ENCODE data around the gene APRT. TPM values are rescaled to one million over a fixed set of nuclear protein-coding genes. Genes with fewer than 3 reads are reported as not detected.

APRT gene
- polyA plus RNA-seq, 3 donors, result 123 to 307 (median 233) TPM

GRCh38 chr16:88800277-88800592 lies 11.5 kb downstream of the APRT start:
- H3K36me3 Mint-ChIP-seq, result peaks cover 2 to 3% of the 10 kb centered on the region in 2 donors
- TF ChIP-seq, protein P1, sequence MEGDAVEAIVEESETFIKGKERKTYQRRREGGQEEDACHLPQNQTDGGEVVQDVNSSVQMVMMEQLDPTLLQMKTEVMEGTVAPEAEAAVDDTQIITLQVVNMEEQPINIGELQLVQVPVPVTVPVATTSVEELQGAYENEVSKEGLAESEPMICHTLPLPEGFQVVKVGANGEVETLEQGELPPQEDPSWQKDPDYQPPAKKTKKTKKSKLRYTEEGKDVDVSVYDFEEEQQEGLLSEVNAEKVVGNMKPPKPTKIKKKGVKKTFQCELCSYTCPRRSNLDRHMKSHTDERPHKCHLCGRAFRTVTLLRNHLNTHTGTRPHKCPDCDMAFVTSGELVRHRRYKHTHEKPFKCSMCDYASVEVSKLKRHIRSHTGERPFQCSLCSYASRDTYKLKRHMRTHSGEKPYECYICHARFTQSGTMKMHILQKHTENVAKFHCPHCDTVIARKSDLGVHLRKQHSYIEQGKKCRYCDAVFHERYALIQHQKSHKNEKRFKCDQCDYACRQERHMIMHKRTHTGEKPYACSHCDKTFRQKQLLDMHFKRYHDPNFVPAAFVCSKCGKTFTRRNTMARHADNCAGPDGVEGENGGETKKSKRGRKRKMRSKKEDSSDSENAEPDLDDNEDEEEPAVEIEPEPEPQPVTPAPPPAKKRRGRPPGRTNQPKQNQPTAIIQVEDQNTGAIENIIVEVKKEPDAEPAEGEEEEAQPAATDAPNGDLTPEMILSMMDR (IDR thresholded peaks at IDR 0.05), result no peak
- H3K36me3 ChIP-seq (replicated peaks in 1 of 2; ENCODE audit: control insufficient read depth in 1 of 2, insufficient read depth in 2 of 2, low read length in 2 of 2), result no peaks in the 10 kb centered on the region
- peak overlapping the region in 1 of 2 donors; percentile 44 for H3K4me3 Mint-ChIP-seq
- H3K4me2 ChIP-seq (replicated peaks; ENCODE audit: extremely low read depth, low read length, poor library complexity, severe bottlenecking), result peak overlapping the region; percentile 30
- no peak overlapping the region for H3K27ac Mint-ChIP-seq
- 56% methylated on average over 3 of the region's 6 CpGs for WGBS (ENCODE audit: insufficient coverage)
- H3K9ac ChIP-seq (ENCODE audit: insufficient read depth, low read length, poor library complexity, severe bottlenecking), result no peak overlapping the region
- no peaks in the 10 kb centered on the region for H4K20me1 ChIP-seq (ENCODE audit: insufficient read depth, low read length)
- no peak overlapping the region for H3K4me3 ChIP-seq (replicated peaks in 1 of 3; ENCODE audit: low read depth in 2 of 3, low read length in 3 of 3)
- peaks cover 37% of the 10 kb centered on the region for H3K79me2 ChIP-seq (ENCODE audit: insufficient read depth, low read length)
- intact Hi-C loops (cut with micrococcal nuclease), result no loop called here
- H2AFZ ChIP-seq (ENCODE audit: insufficient read depth, low read depth, low read length, poor library complexity, severe bottlenecking), result no peak overlapping the region
- peaks cover 47 to 60% of the 10 kb centered on the region in 2 donors for H3K4me1 ChIP-seq (ENCODE audit: control insufficient read depth in 1 of 2, insufficient read depth in 2 of 2, low read length in 2 of 2)
- H3K4me1 Mint-ChIP-seq, result peaks cover 34% of the 10 kb centered on the region
- H3K27ac ChIP-seq (ENCODE audit: low read depth in 1 of 2, low read length in 2 of 2), result no peak overlapping the region
- no peak for DNase-seq
- H3K27me3 Mint-ChIP-seq (ENCODE audit: low read depth in 3 of 3), result peaks cover 0 to 2% (median 0%) of the 10 kb centered on the region in 3 donors
- H3K27me3 ChIP-seq (ENCODE audit: control insufficient read depth in 2 of 2, insufficient read depth in 2 of 2, low read length in 2 of 2), result no peaks in the 10 kb centered on the region
- peaks cover 0 to 5% (median 0%) of the 10 kb centered on the region in 7 donors for H3K9me3 Mint-ChIP-seq
- H3K9me3 ChIP-seq (replicated peaks in 1 of 2; ENCODE audit: control insufficient read depth in 1 of 2, insufficient read depth in 1 of 2, low read length in 2 of 2), result no peaks in the 10 kb centered on the region

- DNase-seq, result peak in 2 of 3 donors; percentile 48 to 58
- Histone ChIP-seq H3K9ac (ENCODE audit: insufficient read depth, low read length, poor library complexity, severe bottlenecking) (no peak overlapping the region), H4K20me1 (ENCODE audit: insufficient read depth, low read length) (no peaks in the 10 kb centered on the region), H2AFZ (ENCODE audit: insufficient read depth, low read depth, low read length, poor library complexity, severe bottlenecking) (no peak overlapping the region), H3K9me3 (replicated peaks in 1 of 2; ENCODE audit: control insufficient read depth in 1 of 2, insufficient read depth in 1 of 2, low read length in 2 of 2) (no peaks in the 10 kb centered on the region), H3K36me3 (replicated peaks in 1 of 2; ENCODE audit: control insufficient read depth in 1 of 2, insufficient read depth in 2 of 2, low read length in 2 of 2) (no peaks in the 10 kb centered on the region), H3K4me3 (replicated peaks in 1 of 3; ENCODE audit: low read depth in 2 of 3, low read length in 3 of 3) (no peak overlapping the region), H3K27me3 (ENCODE audit: control insufficient read depth in 2 of 2, insufficient read depth in 2 of 2, low read length in 2 of 2) (no peaks in the 10 kb centered on the region), H3K79me2 (ENCODE audit: insufficient read depth, low read length) (peaks cover 36% of the 10 kb centered on the region), H3K27ac (ENCODE audit: low read depth in 1 of 2, low read length in 2 of 2) (no peak overlapping the region), H3K4me2 (replicated peaks; ENCODE audit: extremely low read depth, low read length, poor library complexity, severe bottlenecking) (peak overlapping the region; percentile 30), H3K4me1 (ENCODE audit: control insufficient read depth in 1 of 2, insufficient read depth in 2 of 2, low read length in 2 of 2) (peaks cover 48 to 60% of the 10 kb centered on the region in 2 donors)
- WGBS (ENCODE audit: insufficient coverage), result 9% methylated on average over 15 of the region's 17 CpGs
- intact Hi-C loops (cut with micrococcal nuclease), result no loop called here
- Mint-ChIP-seq H3K9me3 (peaks cover 0 to 5% (median 0%) of the 10 kb centered on the region in 7 donors), H3K4me3 (peak overlapping the region in 1 of 2 donors; percentile 44), H3K4me1 (peaks cover 38% of the 10 kb centered on the region), H3K36me3 (peaks cover 2 to 3% of the 10 kb centered on the region in 2 donors), H3K27me3 (ENCODE audit: low read depth in 3 of 3) (peaks cover 0 to 2% (median 0%) of the 10 kb centered on the region in 3 donors), H3K27ac (no peak overlapping the region)
- TF ChIP-seq, protein P1 (IDR thresholded peaks at IDR 0.05), result no peak
These were observed 12.0 kb downstream of the APRT start for GRCh38 chr16:88799569-88800276.
